LNCAP (cell line): ENCODE measurements around the gene RBBP9.

Experiments
- CTCF ChIP-seq: fragments of 450-650 bp; IDR thresholded peaks from 2 replicates; pipeline ENCODE4 v1.5.1; 2017; ENCODE audit warnings: mild to moderate bottlenecking

Gene RBBP9

GRCh38 chr20:18514127-18514526, 17.1 kb upstream of the RBBP9 start:
- TF ChIP-seq CTCF = no peak

- TF ChIP-seq CTCF = no peak
Observed at GRCh38 chr20:18513208-18513607, 16.2 kb upstream of the RBBP9 start.

- TF ChIP-seq CTCF = no peak
Observed at GRCh38 chr20:18511571-18511970, 14.5 kb upstream of the RBBP9 start.

- TF ChIP-seq CTCF = no peak
Observed at GRCh38 chr20:18507218-18508191, 10.5 kb upstream of the RBBP9 start, which contains the start of gene SEC23B. Gene SEC23B, plus strand, starts transcription at chr20:18507940. Its CDS starts 2,896 bp downstream, at chr20:18510836.

GRCh38 chr20:18506744-18507143, 9.7 kb upstream of the RBBP9 start:
- TF ChIP-seq CTCF = no peak

GRCh38 chr20:18504479-18505060, 7.5 kb upstream of the RBBP9 start:
- TF ChIP-seq CTCF = no peak

GRCh38 chr20:18497603-18498002, 578 bp upstream of the RBBP9 start:
- no peak for TF ChIP-seq CTCF
